ES-I3 (cell line): ENCODE measurements around the gene GDPD2.
A peak's percentile ranks its signal among the peaks of the same experiment; 100 is the strongest.

Source experiments
- H3K36me3 ChIP-seq: 2 replicates; pipeline ENCODE4 v1.6.1; 2013; ENCODE audit warnings: mild to moderate bottlenecking, low read length, control low read depth, moderate library complexity; ENCODE audit not compliant: insufficient read depth
- H3K4me1 ChIP-seq: 2 replicates; pipeline ENCODE4 v1.6.1; 2013; ENCODE audit warnings: mild to moderate bottlenecking, control low read depth, low read length; ENCODE audit not compliant: insufficient read depth
- H3K9ac ChIP-seq: 2 replicates; pipeline ENCODE4 v1.6.1; 2013; ENCODE audit warnings: low read depth, mild to moderate bottlenecking, low read length, moderate library complexity
- H3K9me3 ChIP-seq: 2 replicates; pipeline ENCODE4 v1.6.1; 2013; ENCODE audit warnings: mild to moderate bottlenecking, low read length, moderate library complexity; ENCODE audit not compliant: control insufficient read depth, insufficient read depth

The GDPD2 gene

GRCh38 chrX:70446380-70447350 lies 23.6 kb downstream of the GDPD2 start:
- Histone ChIP-seq H3K9me3 (no peaks in the 10 kb centered on the region), H3K36me3 (no peaks in the 10 kb centered on the region), H3K4me1 (peaks cover 2% of the 10 kb centered on the region; the same call in 1 of the 2 replicates), H3K9ac (no peak overlapping the region)

- Histone ChIP-seq H3K36me3 (no peaks in the 10 kb centered on the region), H3K4me1 (peaks cover 12% of the 10 kb centered on the region), H3K9ac (no peak overlapping the region), H3K9me3 (no peaks in the 10 kb centered on the region)
Observed at GRCh38 chrX:70449457-70449966, 26.4 kb downstream of the GDPD2 start.

- H3K9me3 ChIP-seq, result no peaks in the 10 kb centered on the region
- peaks cover 24% of the 10 kb centered on the region for H3K4me1 ChIP-seq
- peak overlapping the region; percentile 78 for H3K9ac ChIP-seq
- no peaks in the 10 kb centered on the region for H3K36me3 ChIP-seq
Observed at GRCh38 chrX:70452143-70452733, 29.1 kb downstream of the GDPD2 start.

DNA sequence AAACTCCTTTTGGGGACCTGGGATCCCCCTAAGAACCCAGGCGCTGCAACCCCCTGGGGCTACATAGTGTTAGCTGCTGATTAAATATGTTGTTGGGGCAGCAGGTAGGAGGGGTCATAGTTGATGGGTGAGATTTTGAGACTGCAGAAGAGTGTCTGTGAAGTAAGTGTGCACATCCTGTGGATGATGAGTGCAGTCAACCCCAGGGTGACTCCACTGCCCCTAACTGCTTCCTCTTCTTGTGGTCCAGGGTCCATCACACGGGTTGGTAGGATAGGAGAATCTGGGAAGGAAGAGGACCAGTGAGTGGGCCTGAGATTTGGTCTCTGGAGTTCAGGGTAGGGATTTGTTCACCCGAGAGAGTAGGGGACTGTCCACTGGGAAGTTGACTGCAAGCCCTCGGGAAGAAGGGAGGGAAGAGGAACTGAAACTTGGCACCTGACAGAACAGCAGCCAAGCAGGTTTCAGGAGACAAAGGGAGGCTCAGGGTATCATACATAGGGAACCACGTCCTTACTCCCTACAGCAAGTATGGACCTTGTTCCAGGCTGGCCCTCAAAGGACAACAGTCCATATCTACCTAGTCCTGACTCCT lies 30.0 kb downstream of the GDPD2 start:
- Histone ChIP-seq H3K36me3 (no peaks in the 10 kb centered on the region), H3K4me1 (peaks cover 25% of the 10 kb centered on the region), H3K9ac (peak overlapping the region; percentile 78), H3K9me3 (no peaks in the 10 kb centered on the region)

DNA sequence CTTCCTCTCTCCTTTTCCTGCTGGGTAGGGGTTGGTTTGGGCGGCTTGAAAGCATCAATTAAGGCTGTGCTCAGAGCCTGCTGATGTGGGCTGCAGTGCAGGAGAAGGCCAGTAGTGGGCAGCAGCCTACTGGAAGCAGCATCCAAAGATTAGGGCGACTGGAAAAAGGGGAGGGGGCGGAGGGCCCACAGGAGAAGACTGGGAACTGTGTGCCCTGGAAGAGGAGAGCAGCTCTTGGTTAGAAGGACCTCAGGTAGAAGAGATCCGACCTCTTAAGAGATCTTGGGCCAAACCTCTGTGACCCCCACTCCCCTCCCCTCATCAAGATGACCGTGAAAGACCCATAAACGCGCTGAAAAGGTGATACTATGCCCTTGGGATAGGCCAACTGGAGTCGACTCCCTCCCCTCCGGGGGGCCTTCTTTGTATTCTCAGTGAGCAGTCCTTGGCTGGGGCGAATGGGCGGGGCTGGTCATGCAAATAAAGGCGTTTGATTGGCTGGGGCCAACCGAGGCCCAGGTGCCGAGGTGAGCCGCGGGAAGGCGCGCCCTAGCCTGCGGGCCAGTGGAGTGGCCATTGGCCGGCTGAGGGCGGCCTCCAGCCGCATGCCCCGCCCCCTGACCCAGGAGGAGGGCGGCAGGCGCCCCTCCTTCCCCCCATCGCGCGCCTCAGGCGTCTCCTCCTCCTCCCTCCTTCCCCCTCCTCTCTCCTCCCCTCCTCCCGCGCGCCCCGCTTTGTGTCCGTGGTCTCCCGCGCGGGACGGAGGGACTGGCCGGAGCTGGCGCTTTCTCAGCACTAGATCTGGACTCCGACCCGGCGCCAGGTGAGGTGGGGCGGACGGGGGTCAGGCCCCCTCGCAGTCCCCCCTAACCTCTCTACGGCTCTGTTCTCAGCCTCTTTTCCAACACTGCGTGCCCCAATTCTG lies 31.6 kb downstream of the GDPD2 start:
- peak overlapping the region; percentile 97 for H3K9ac ChIP-seq
- peaks cover 25% of the 10 kb centered on the region for H3K4me1 ChIP-seq
- H3K9me3 ChIP-seq, result no peaks in the 10 kb centered on the region
- 0 out of 2 replicates have a peak, but pooled peaks cover 5% of the 10 kb centered on the region for H3K36me3 ChIP-seq

GRCh38 chrX:70455366-70456202 lies 32.5 kb downstream of the GDPD2 start:
- Histone ChIP-seq H3K9ac (peak overlapping the region; percentile 97), H3K36me3 (peaks cover 9% of the 10 kb centered on the region; the same call in 1 of the 2 replicates), H3K4me1 (peaks cover 25% of the 10 kb centered on the region), H3K9me3 (no peaks in the 10 kb centered on the region)

GRCh38 chrX:70456256-70456655 lies 33.1 kb downstream of the GDPD2 start:
- Histone ChIP-seq H3K4me1 (peaks cover 25% of the 10 kb centered on the region), H3K36me3 (peaks cover 12% of the 10 kb centered on the region; the same call in 1 of the 2 replicates), H3K9me3 (no peaks in the 10 kb centered on the region), H3K9ac (peak overlapping the region; percentile 97)

DNA sequence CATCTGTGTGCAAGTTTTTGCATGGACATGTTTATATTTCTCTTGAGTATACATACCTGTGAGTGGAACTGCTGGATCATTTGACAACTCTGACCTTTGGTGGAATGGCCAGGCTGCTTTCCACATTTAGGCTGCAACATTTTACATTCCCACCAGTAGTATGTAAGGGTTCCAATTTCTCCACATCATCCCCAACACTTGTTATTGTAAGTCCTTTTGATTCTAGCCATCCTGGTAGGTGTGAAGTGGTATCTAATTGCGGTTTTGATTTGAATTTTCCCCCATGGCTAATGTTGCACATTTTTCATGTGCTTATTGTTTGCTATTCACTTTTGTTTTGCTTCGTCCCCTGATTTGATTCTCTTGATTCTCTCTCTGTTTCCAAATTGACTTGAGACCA lies 37.9 kb downstream of the GDPD2 start:
- Histone ChIP-seq H3K4me1 (peaks cover 12% of the 10 kb centered on the region), H3K36me3 (peaks cover 12% of the 10 kb centered on the region; the same call in 1 of the 2 replicates), H3K9ac (no peak overlapping the region), H3K9me3 (no peaks in the 10 kb centered on the region)

DNA sequence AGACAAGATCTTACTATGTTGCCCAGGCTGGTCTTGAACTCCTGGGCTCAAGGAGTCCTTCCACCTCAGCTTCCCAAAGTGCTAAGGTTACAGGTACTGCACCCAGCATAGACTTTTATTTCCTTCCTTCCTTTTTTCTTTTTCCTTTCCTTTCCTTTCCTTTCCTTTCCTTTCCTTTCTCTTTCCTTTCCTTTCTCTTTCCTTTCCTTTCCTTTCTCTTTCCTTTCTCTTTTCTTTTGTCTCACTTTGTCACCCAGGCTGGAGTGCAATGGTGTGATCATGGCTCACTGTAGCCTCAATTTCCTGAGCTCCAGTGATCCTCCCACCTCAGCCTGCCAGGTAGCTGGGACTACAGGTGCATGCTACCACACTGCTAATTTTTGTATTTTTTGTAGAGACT lies 40.9 kb downstream of the GDPD2 start:
- no peaks in the 10 kb centered on the region for H3K9me3 ChIP-seq
- no peak overlapping the region for H3K9ac ChIP-seq
- H3K4me1 ChIP-seq, result no peaks in the 10 kb centered on the region
- peaks cover 10% of the 10 kb centered on the region; the same call in 1 of the 2 replicates for H3K36me3 ChIP-seq

- H3K9me3 ChIP-seq, result no peaks in the 10 kb centered on the region
- no peaks in the 10 kb centered on the region; the same call in 1 of the 2 replicates for H3K36me3 ChIP-seq
- H3K9ac ChIP-seq, result no peak overlapping the region
- H3K4me1 ChIP-seq, result peaks cover 2% of the 10 kb centered on the region; the same call in 1 of the 2 replicates
Observed at GRCh38 chrX:70466968-70467367, 43.9 kb downstream of the GDPD2 start.

- Histone ChIP-seq H3K4me1 (peaks cover 11% of the 10 kb centered on the region), H3K9me3 (no peaks in the 10 kb centered on the region), H3K36me3 (no peaks in the 10 kb centered on the region; the same call in 1 of the 2 replicates), H3K9ac (no peak overlapping the region)
Observed at GRCh38 chrX:70468709-70469108, 45.6 kb downstream of the GDPD2 start.

DNA sequence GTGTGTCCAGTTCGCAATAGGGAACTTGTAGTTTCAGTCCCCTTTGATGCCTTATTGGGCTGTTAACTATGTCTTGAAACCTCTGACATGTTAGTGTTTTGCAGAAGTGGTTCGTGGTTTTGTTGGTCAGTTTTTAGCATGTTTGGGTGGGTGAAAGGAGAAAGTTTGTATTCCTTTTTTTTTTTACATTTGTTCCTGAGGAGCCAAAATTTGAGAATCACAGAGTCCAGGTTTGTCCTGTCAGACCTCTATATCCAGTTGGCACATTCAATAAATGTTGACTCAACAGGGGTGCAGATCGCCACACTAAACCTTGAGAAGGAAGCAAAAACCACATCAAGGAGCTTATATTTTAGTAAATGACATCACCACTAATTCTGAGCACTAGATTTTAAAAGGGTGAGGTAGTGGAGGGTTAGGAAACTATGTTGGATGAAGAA lies 47.8 kb downstream of the GDPD2 start:
- Histone ChIP-seq H3K36me3 (no peaks in the 10 kb centered on the region; the same call in 1 of the 2 replicates), H3K4me1 (peaks cover 31% of the 10 kb centered on the region), H3K9ac (no peak overlapping the region), H3K9me3 (no peaks in the 10 kb centered on the region)
